AG09319 (cell line): ENCODE results near the gene APOL6.

Experiments
- DNase-seq: peaks from one replicate; pipeline ENCODE4 v3.0.0-alpha.2; 2010; ENCODE audit warnings: low read depth; ENCODE audit errors: extremely low read depth
- TF ChIP-seq, protein P1 (sequence below): IDR thresholded peaks from 2 replicates; pipeline ENCODE4 v1.5.1; 2011; ENCODE audit warnings: low read depth, mild to moderate bottlenecking, inconsistent platforms, low read length, moderate library complexity

APOL6 gene

DNA sequence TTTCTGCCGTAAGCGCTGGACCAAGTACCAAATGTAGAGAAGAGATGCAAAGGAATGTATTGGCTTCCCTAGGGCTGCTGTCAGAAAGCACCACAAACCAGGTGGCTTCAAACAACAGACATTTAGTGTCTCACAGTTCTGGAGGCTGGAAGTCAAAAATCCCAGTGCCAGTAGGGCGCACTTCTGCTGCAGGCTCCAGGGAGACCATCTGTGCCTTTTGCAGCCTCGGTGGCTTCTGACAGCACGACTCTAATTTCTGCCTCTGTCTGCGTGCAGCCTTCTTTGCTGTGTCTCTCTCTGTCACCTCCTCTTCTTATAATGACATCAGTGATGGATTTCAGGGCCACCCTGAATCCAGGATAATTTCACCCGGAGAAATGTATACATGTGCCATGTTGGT lies 2.8 kb downstream of the APOL6 start:
- TF ChIP-seq, protein P1, sequence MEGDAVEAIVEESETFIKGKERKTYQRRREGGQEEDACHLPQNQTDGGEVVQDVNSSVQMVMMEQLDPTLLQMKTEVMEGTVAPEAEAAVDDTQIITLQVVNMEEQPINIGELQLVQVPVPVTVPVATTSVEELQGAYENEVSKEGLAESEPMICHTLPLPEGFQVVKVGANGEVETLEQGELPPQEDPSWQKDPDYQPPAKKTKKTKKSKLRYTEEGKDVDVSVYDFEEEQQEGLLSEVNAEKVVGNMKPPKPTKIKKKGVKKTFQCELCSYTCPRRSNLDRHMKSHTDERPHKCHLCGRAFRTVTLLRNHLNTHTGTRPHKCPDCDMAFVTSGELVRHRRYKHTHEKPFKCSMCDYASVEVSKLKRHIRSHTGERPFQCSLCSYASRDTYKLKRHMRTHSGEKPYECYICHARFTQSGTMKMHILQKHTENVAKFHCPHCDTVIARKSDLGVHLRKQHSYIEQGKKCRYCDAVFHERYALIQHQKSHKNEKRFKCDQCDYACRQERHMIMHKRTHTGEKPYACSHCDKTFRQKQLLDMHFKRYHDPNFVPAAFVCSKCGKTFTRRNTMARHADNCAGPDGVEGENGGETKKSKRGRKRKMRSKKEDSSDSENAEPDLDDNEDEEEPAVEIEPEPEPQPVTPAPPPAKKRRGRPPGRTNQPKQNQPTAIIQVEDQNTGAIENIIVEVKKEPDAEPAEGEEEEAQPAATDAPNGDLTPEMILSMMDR = no peak
- DNase-seq = no peak

DNA sequence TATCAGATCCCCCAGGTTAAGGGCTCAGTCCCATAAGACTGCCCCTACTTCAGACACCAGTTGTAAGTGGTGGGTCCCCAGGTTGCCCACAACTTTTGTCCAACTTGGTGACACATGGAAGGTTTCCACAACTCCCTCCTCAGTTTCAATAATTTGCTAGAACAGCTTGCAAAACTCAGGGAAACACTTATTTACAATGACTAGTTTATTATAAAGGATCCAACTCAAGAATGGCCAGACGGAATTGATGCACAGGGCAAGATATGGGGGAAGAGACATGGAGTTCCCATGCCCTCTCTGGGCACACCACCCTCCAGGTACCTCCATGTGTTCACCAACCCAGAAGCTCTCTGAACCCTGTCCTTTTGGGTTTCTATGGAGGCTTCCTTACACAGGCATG lies 5.6 kb downstream of the APOL6 start:
- no peak for DNase-seq
- TF ChIP-seq, protein P1 = no peak

DNA sequence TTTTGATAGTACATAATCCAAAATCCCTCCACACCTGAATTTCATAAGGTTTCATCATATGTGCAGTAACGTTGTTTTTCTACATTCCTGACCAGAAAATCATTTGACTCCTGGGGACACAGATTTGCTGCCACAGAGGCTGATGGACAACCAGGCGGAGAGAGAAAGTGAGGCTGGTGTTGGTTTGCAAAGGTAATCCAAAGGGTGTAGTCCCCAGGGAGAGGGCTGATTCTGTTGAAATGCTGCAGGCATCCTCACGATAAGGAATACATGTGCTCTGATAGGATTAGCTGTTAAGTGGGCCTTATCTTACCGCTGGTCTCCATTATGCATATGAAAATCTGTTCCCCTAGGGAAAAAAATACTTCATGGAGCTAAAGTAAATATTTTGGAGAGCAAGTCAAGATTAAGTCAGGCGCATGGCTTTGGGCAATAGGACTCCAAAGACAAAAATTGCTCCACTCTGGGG lies 8.1 kb downstream of the APOL6 start:
- no peak for DNase-seq
- TF ChIP-seq, protein P1 = no peak

DNA sequence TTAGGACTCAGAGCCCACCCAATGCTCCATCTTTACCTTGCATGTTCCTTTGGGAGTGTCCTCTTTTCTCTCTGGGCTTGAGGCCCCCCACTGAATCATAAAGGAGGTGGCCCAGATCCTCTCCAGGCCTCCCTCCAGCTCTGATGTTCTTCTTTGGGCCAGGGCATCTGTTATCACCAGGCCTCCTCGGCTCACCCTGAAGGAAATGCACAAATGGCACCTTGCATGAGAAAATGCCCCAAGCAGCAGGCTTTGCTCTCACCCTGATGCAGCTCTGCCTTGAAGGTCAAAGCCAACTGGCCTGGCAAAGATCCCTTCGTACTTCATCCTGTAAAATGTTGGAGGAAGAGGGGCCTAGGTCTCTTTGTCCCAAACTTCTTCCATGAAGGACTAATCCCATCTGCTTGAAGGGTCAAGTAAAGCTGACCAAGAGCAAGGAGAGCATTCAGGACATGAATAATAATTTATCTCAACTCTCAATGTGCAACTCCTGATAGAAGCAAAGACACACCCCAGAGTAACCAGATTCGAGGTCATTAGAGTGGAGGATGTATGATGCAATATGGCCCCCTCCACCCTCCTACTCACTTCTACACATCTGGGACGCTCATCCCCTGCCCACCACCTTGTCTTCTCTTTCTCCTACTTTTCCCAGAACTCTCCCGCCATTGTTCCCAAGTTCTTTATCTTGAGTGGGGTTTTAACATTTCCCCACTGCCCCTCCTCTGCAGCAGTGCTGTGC lies 9.5 kb downstream of the APOL6 start:
- TF ChIP-seq, protein P1 = no peak
- no peak for DNase-seq

DNA sequence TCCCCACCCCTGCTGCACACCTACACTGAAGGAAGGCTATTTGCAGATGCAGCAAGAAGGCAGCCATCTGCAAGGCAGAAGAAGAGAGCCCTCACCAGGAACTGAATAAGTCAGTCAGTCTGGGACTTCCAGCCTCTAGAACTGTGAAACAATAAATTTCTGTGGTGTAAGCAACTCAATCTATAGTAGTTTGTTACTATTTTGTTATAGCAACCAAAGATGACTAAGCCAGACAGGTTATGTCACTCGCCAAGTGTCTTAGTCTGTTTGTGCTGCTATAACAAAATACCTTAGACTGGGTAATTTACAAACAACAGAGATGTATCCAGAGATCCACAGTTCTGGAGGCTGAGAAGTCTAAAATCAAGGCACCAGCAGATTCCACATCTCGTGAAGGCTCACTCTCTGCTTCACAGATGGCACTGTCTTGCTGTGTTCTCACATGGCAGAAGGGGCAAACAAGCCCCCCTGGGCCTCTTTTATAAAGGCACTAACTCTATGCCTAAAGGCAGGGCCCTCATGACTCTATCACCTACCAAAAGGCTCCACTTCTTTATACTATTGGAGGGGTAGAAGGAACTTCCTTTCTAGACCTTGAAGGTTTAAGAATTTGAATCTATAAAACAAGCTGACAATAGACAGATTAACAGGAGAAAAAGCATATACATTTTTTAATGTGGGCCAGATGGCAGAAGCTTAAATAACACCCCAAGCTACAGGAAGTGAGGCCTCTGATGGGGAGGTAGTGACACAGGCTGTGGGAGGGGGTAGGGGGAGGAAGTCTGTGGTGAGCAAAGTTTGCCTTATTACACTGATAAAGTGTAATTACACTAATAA lies 12.3 kb downstream of the APOL6 start:
- TF ChIP-seq, protein P1 = no peak
- no peak for DNase-seq

DNA sequence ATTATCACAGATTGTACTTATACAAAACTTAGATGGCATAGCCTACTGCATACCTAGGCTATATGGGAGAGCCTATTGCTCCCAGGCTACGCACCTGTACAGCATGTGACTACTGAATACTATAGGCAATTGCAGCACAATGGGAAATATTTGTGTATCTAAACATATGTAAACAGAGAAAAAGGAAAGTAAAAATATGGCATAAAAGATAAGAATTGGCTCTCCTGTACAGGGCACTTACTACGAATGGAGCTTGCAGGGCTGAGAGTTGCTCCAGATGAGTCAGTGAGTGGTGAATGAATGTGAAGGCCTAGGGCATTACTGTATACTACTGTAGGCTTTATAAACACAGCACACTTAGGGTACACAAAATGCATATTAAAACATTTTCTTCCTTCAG lies 13.2 kb downstream of the APOL6 start:
- TF ChIP-seq, protein P1 = no peak
- no peak for DNase-seq

DNA sequence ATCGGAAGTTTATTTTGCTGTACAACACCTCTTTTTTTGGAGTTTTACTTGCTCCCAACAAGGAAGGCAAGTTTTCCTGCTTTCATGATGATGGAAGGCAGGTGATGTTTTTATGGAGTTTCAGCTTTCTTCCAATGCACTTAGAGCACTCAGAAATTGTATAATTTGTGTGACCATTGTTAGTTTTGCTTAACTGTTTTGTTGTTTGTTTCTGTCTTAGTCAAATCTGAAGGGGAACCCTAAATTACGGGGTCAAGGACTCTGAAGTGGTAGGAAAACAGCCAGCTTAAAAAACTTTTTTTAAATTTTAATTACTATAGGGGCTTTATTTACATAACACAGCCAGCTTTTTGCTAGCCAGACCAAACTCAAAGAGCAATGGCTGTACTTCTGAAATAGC lies 14.7 kb downstream of the APOL6 start:
- TF ChIP-seq, protein P1 = no peak
- DNase-seq = no peak
